Umbilical cord (tissue), 2 donors: ENCODE data around the gene ADGRL2. TPM values are rescaled to one million over a fixed set of nuclear protein-coding genes. Genes with fewer than 3 reads are reported as not detected.
A peak's percentile ranks its signal among the peaks of the same experiment; 100 is the strongest.

Experiments
- DNase-seq: peaks from one replicate; pipeline ENCODE4 v3.0.0-alpha.2; 2015; ENCODE audit warnings: low spot score
- total RNA-seq: library from RNA; depleted of rRNA; stranded (reverse); fragments of >200 nt; gene quantifications from one replicate; pipeline ENCODE4 v1.2.3, GENCODE V29; 2014; ENCODE audit warnings: low replicate concordance; ENCODE audit not compliant: insufficient read depth

The ADGRL2 gene
- total RNA-seq, 1 donor from 2014 or later: 21.4 TPM

DNA sequence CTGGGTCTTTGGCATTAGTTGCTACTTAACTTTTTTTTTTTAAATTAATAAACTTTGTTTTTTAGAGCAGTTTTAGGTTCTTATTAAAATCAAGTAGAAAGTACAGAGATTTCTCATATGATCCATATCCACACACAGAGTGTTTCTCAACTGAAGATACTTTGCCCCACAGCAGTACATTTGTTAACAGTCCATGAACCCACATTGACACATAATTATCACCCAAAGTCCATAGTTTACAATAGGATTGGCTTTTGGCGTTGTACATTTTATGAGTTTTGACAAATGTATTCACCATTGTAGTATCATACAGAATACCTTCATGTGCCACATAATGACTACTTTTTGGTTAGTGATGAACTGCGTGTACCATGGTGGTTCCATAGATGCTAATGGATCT is 106.8 kb downstream of the ADGRL2 start:
- DNase-seq: no peak

DNA sequence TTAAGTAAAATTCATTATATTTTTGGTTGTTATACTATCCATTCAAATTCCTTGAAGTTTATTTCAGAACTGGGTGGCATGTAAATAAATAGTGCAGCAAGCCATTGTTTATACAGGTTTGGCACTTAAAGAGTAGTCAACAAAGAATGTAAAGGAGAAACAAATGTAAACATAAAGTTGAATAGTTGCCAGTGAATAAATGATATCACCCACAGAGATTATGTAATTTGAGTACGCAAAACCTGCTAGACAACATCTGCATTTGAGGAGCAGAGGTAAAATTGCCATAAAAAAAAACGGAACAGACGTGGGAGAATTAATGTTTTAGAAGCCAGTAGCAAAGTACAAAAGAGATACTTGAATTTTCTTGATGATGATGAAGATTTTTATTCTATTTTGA is 111.6 kb downstream of the ADGRL2 start:
- DNase-seq: peak; percentile 7

DNA sequence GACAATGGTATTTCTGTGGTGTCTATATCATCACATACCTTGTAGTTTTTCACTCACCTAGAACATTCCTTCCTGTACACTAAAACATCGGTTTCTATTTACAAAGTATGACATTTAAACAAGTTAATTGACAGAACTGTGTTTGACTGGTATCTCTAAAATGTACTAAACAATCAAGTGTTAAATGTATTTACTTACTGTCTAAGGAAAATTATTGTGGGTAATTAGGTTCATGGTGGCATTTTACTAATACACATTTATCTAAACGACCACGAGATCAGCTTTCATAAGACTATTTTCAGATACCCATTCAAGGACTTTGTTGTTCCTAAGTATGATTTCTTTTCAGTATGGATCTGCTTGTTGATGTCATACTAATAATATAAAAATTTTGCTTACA is 115.2 kb downstream of the ADGRL2 start:
- no peak for DNase-seq

DNA sequence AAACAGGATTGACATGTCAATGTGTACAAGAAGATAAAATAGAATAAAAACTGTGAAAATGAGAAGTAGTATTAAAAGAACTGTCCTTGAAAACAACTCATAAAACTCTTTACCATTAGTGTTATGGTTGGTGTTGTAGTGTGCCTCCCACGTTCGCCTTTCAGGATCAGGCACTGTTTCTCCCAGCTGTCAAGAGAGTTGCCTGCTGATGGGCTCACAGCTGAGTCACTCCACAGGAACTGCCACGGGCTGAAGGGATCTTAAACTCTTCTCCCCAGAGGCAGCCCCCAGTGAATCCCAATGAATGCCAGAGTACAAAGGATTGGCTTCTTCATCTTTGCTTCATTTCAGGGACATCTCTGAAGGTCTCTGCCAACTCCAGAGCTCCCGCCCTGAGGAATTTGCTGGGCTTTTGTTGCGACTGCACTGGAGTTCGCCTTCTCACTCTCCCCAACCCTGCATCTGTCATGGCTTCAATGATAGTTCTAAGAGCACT is 119.6 kb downstream of the ADGRL2 start:
- peak; percentile 74 for DNase-seq

DNA sequence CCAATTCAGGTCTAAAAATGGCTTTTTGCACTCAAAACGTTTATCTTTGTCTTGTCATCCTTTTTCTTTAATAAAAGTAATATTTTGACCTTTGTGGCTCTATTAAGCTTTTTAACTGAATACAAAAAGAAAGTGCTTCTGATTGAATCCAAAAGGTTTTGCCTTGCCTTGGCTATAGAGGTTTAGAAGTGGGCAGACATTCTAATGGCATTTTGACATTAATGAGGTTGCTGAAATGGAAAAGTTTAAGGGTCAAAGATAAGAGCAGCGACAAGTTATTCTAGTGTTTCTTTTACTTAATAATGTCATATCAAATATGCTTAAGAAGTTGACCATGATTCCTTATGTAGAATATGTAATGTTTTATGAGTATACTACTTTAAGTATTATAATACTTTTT is 120.2 kb downstream of the ADGRL2 start:
- DNase-seq: peak; percentile 35

DNA sequence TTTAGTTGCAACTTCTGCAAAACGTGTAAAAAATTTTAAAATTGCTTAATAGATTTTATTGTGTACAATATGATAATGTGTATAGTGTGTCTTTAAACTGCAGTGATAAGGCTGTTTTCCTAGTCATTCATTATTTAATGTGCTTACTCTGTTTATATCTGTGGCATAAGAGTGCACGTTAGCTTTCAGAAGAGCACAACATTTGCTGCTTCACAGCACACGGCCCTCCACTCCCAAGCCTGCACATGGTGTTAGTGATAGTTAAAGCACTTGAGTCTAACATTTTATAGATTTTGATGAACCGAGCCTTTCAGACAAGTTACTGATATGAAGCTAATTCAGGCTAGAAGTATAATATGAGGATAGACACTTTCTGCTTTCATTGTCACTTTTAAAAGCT is 120.6 kb downstream of the ADGRL2 start:
- DNase-seq: peak; percentile 34

DNA sequence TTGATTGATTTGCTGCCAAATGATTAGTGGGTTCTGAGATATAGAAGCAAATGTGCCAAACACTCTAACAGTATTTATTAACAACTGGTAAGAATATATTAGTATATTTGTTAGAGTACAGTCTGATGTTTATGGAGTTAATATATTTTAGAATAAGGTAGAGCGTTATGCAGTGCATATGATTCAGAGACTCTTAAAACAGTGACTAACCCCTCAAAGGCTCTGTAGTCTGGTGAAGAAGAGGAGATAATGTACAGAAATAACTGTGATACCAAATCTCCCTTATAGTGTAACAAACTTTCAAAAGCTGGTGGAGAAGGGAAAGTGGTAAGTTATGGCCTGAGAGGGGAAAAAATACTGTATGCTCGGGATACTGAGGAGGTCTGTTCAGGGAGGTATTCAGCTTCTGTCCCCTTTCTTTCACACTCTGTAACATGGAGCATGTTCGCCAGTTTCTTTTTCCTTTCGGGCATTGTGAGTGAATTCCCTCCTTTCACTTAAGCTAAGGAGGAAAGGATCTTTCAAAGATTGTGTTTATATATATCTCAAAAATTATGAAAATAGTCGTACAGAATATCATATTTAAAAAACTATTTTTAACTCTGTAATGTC is 121.2 kb downstream of the ADGRL2 start:
- DNase-seq: peak; percentile 58

DNA sequence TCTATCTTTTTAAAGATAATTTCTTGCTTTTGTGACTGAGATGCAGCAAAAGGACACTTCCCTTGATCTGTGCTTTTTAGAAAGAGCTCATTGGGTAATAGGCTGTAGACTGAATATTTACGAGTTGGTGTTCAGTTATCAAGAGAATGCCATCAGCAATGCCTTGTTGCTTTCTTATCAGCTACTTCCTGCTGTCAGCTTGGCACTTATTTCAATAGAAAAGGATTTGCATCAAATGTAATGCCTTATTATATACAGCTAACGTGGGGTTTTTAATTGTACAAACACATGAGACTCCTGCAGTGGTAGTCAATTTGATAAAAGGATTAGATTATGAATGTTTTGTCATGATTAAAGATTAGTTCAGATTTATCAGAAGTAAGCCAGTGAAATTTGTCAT is 122.2 kb downstream of the ADGRL2 start:
- no peak for DNase-seq

DNA sequence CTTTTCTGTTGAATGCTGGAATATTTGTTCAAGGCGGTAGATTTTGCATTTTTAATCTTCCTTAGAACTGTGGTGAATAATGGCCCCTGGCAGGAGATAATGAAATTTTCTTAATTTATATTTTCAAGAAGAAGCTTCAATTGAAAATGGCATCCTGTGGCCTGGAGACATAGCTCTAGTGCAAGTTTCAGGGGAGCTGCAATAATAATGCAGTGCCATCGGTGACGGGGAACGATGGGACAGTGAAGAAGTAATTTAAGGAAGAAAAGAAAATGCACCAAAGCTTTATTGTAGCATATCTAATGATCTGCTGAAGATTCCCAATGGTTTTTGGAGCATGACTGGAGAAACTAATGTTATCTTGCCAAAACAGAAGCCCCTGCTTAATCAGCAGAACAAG is 128.4 kb downstream of the ADGRL2 start:
- DNase-seq: no peak

DNA sequence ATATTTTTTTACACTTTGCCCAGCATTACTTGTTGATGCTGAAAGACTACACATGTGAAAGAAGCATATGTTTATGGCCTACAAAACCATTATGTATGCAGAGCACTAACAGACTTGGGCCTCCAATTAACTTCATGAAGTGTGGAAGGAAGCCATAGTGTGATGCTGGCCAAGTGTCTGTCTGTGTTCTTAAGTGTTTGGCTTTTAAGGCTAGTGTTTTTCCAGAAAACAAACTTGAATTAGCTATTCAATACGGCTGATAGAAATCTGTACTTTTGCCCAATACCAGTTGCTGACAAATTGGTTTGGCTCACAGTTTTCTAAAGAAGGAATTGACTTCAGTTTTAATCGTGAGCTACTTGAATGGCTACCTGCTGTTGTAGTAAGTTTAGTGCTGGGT is 136.1 kb downstream of the ADGRL2 start:
- DNase-seq: no peak

DNA sequence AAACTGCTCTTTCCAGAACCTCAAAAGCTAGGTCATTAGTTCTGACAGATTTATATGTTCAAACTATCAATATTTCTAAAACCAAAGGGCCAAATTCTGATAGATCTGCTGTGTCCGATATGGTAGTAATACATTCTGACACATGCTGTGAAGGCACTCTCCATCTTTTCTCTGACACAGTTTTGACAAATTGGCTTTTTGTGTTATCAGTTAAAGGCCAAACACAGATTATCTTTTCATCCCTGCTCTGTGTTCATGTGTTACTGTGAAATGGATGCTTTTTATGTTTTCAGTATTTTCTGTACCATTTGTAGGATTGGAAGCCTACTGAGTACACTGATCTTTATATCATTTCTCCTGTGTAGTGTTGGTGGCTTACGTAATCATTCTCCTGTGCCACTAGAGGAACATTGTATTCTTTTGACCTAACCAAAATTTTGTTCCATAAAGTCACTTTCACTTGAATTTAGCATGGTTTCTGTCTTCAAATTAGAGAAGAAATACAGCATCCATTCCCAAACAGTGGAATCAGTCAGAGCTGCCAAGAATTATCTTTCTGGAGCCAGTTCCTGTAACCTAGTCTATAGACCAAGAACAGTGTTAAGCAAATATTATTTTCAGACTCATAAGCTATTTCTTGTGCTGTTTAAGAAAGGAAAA is 137.2 kb downstream of the ADGRL2 start:
- peak; percentile 38 for DNase-seq

DNA sequence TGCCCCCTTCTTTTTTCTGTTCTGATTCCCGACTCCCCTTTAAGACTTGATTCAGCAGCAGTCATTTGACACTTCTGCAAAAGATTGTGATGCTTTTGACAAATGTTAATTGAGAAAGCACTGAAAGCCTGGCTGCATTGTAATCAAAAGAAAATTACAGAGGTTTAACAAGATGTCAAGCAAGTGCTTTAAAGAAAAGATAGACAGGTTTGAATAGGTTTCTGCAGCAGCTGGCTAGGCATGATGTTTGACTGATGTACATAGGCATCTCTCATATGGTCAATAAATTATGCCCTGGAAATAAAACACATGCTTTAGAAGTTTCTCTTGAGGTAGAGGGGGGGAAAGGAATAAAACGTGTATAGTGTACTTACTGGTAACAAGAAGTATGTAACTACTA is 147.8 kb downstream of the ADGRL2 start:
- DNase-seq: no peak

DNA sequence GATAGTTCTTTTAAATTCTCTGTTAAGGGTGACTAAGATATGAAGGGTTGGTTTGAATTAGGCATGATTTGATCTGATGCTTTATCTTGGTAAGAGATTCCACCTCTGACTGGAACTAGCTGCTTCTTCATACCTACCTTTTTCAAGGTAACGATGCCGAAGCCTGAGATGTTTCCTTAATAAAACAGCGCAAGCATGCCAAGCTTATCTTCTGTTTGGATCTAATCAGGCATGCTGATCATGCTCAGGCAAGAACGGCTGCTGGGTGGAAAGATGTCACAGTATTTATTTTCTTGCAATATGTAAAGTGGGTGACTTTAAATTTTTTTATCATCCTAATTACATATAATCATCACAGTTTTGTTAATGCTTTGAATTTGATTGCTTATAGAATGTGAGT is 148.7 kb downstream of the ADGRL2 start:
- DNase-seq: peak; percentile 38

DNA sequence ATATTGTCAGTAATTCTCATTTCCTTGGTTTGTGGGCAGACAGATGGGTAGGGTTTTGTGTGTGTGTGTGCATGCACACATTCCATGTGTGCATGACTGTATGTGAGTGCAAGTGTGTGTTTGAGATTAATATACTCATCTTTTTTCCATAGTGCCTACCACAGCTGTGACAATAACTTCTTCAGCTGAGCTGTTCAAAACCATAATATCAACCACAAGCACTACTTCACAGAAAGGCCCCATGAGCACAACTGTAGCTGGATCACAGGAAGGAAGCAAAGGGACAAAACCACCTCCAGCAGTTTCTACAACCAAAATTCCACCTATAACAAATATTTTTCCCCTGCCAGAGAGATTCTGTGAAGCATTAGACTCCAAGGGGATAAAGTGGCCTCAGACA is 149.3 kb downstream of the ADGRL2 start:
- DNase-seq: no peak

DNA sequence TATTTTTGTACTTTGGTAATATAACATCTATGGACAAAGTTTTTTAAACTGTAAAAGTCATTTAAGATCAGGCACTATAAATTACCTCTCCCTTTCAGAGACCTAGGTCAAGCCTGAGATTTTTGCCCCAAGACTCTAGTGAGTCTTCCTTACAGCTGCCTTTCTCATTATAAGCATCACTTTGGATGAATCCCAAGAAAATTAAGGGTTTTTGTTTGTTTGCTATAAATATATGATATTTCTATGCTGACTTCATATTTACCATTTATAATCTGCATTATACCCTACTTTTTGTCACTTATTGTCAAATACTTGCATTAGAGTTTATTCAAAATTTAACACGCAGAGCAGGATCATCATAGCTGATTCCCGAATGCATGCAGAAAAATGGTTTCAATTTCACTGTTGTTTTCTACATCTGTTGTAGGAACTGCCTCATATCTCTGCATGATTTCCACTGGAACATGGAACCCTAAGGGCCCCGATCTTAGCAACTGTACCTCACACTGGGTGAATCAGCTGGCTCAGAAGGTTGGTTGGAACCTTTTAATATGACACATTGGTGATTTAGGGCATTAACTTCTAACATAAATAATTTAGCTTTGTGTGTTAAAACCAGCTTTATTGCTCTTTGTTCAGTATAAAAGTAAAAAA is 150.0 kb downstream of the ADGRL2 start:
- no peak for DNase-seq

DNA sequence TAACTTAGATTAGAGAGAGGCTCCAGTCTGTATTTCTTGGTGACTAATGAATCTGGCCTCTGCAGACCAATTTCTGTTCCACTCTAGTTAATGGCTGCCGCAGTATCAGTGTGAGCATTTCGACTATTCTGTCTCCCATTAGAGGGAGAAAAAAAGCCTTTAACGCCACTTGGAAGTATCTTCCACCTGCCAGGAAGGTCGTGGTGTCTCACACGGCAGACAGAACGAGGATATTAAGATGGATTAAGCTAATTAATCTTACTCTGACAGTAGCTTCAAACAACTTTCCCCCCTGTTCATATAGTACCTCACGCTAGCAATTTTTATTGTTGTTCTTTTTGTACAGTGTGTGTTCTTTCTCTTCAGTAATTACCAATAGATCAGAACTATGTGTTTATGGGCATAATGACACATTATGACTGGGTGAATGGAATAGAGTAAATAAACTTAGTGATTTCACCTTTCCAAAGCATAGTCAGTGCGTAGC is 153.8 kb downstream of the ADGRL2 start:
- DNase-seq: no peak

DNA sequence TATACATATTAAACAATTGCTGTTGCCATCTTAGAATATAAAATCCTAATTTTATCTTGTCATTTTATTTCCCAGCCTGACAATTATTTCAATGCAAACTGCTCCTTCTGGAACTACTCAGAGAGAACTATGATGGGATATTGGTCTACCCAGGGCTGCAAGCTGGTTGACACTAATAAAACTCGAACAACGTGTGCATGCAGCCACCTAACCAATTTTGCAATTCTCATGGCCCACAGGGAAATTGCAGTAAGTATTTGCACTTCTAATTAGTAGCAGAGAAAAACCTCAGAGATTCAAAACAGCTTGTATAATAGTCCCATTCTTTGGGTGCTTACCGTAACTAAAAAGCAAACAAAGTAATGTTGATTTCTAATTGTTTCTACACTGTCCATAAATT is 167.2 kb downstream of the ADGRL2 start:
- no peak for DNase-seq

DNA sequence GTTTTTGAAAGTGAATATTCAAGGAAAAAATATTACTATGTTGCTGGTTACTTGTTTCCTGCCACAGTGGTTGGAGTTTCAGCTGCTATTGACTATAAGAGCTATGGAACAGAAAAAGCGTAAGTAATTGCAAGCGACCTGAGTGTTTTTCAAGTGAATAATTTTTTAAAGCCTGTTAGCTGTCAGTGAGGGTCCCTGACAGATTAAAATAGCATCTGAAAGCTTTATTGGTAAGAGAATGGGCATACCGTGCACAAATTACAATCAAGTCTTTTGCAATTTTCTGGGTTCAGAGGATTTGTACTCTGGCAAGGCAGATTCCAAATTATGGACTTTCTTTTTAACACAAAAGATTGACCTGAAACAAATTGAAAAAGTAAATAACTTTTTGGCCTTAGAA is 169.7 kb downstream of the ADGRL2 start:
- no peak for DNase-seq

DNA sequence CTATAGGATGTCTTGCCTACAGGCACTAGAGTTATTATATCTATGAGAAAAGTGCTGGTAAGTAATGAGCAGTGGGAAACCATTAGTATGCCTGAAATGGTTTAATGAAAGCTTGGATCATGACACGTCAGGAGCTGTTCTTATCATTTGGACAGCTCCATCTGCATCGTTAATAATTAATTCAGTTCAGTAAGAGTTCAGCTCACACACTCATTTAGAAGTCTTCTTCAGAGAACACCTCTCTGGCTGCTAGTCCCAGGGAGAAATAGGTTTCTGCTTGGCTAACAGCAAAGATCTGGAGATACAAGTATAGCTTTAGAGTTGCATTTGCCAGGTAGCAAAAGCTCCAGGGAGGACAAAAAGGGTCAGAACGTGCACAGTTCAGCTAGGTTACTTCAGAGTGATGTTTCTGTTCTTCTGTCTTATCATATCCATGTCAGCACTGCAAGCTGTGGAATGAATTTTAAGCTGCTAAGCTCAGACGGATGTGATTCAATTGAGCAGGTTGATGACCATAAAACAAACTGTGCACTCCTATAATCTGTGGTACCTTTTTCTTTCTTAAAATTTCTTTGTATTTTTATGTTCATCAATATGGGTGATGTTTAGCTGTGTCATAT is 173.6 kb downstream of the ADGRL2 start:
- no peak for DNase-seq

DNA sequence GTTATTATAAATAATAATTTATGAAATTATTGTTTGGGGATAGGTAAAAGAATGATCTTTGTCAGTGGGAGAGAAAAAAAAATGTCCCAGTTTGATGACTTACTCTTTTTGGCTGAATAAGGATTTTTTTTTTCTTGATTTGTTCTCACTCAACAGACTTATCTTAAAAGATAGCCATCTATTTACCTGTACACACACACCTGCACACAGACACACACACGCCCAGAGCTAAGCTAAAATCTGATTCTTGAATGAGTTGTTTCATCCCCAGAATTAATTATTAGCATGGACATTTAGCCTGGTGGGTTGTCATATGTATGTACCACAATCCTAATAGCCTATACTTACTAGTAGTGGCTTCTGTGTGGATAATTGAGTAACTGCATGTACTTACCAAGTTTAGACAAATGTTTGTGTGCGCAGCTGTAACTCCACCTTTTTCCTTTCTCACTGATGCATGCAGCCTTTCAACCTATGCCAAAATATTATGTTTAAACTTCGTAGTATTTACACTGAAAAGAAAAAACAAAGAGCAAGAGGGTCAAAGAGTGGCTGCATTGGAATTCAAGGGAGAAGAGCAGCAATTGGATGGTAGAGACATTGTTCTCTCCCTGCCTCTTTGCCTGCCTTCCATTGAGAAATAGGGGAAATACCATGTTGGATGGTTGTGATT is 174.3 kb downstream of the ADGRL2 start:
- no peak for DNase-seq

DNA sequence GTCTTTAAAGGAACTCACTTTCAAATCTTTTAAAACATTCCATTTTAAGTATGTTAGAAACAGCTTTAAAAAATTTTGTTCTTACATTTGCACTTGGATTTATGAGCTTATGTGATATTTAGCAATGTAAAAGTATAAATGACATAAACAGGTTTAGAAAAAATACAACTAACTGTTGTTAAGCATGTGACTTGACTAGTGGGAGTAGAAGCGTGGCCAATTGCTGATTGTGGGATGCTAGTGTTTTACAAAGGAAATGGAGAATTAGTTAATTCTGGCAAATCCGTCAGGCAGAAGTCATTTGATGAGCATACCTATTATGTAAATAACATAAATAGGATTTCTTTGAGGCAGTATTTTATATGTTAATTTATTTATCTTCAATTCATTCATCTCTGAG is 175.8 kb downstream of the ADGRL2 start:
- no peak for DNase-seq

DNA sequence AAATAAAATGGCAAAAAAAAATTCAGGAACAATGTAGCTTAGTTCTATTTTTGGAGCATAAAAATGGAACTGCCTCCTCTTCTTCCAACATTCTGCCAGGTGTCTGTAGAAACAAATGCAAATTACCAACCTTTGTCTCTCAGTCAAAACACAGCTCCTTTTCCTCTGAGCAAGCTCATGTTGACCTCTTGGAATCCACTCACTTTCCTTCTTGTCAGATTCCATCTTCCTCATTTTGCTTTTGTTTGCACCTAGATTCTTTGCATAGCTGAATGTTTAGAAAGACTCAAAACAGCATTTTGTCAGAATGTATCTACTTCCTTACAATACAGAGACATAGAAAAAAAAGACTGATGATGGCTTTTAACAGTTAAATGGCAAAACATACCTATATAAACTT is 178.2 kb downstream of the ADGRL2 start:
- no peak for DNase-seq
